ENCODE data around the gene TSHB. TPM values are rescaled to one million over a fixed set of nuclear protein-coding genes. Genes with fewer than 3 reads are reported as not detected.
A peak's percentile ranks its signal among the peaks of the same experiment; 100 is the strongest.

Gene TSHB
- total RNA-seq, 1 donor from 2014 or later, result not detected

GRCh38 chr1:115077984-115078330 lies 48.3 kb downstream of the TSHB start:
- H3K4me1 ChIP-seq, result peaks cover 11% of the 10 kb centered on the region
- DNase-seq, result no peak
- no peak for TF ChIP-seq CTCF (IDR thresholded peaks at IDR 0.05; ENCODE audit: borderline replicate concordance)
- intact Hi-C loops (cut with micrococcal nuclease), result no loop called here
- no peak overlapping the region for H3K4me3 ChIP-seq
- H3K9me3 ChIP-seq (replicated peaks), result no peaks in the 10 kb centered on the region
- H3K27ac ChIP-seq (replicated peaks), result no peak overlapping the region
- no peaks in the 10 kb centered on the region for H3K27me3 ChIP-seq (ENCODE audit: low read depth)
- H3K36me3 ChIP-seq, result no peaks in the 10 kb centered on the region

- intact Hi-C loops (cut with micrococcal nuclease), result no loop called here
- Histone ChIP-seq H3K27me3 (ENCODE audit: low read depth) (no peaks in the 10 kb centered on the region), H3K27ac (replicated peaks) (no peak overlapping the region), H3K4me3 (no peak overlapping the region), H3K4me1 (peaks cover 10% of the 10 kb centered on the region), H3K9me3 (replicated peaks) (no peaks in the 10 kb centered on the region), H3K36me3 (no peaks in the 10 kb centered on the region)
- DNase-seq, result no peak
- TF ChIP-seq CTCF (IDR thresholded peaks at IDR 0.05; ENCODE audit: borderline replicate concordance), result no peak
Observed at GRCh38 chr1:115078708-115079107, 49.1 kb downstream of the TSHB start.

GRCh38 chr1:115082949-115083348 lies 53.3 kb downstream of the TSHB start:
- peaks cover 31% of the 10 kb centered on the region for H3K4me1 ChIP-seq
- intact Hi-C loops (cut with micrococcal nuclease), result no loop called here
- no peaks in the 10 kb centered on the region for H3K9me3 ChIP-seq (replicated peaks)
- H3K27me3 ChIP-seq (ENCODE audit: low read depth), result no peaks in the 10 kb centered on the region
- TF ChIP-seq CTCF (IDR thresholded peaks at IDR 0.05; ENCODE audit: borderline replicate concordance), result no peak
- no peaks in the 10 kb centered on the region for H3K36me3 ChIP-seq
- peak overlapping the region; percentile 82 for H3K27ac ChIP-seq (replicated peaks)
- no peak overlapping the region for H3K4me3 ChIP-seq
- no peak for DNase-seq

Other genes starting within 250 kb of the TSHB start
- gene SIKE1, start 249.1 kb upstream of the TSHB start, total RNA-seq, result 26.0 TPM
- not detected for gene SYCP1, start 175.0 kb upstream of the TSHB start, total RNA-seq
- 5.3 TPM for gene TSPAN2, start 59.7 kb downstream of the TSHB start, total RNA-seq